Endothelial cell of umbilical vein (primary cell): ENCODE measurements around the gene ZNF804B. TPM values are rescaled to one million over a fixed set of nuclear protein-coding genes. Genes with fewer than 3 reads are reported as not detected.

ENCODE experiments used
- BruUV-seq: library from RNA; stranded (reverse); fragments of 400-500 nt; replicated peaks from 2 replicates; lab custom pipeline; 2021; lab: Mats Ljungman, UMichigan
- CTCF ChIA-PET: fragments of 300-600, 350-600 bp; sonication (Branson Sonifier 250); formaldehyde crosslinking; loops from one replicate; lab custom pipeline; 2021; ENCODE audit warnings: antibody characterized with exemption, inconsistent platforms; lab: Charles Lee
- POLR2A ChIA-PET: fragments of 300-600, 350-600 bp; sonication (Branson Sonifier 250); formaldehyde crosslinking; loops from one replicate; lab custom pipeline; 2021; ENCODE audit warnings: antibody characterized with exemption, inconsistent platforms; lab: Charles Lee
- DNase-seq: peaks from one replicate; pipeline ENCODE4 v3.0.0-alpha.2; 2011; ENCODE audit warnings: low read depth, low spot score
- FAIRE-seq: peaks from 2 replicates; lab custom pipeline; 2011; peaks lifted over from hg19 to GRCh38; lab: Jason Lieb, UNC
- H2AFZ ChIP-seq: 2 replicates; pipeline ENCODE4 v1.6.0; 2012; ENCODE audit warnings: low read depth, low read length, control low read depth, inconsistent platforms
- H3K27ac ChIP-seq: 2 replicates; pipeline ENCODE4 v1.5.1; 2011; ENCODE audit warnings: low read depth, mild to moderate bottlenecking, control low read depth, low read length, moderate library complexity; ENCODE audit not compliant: insufficient read depth
- H3K27me3 ChIP-seq, 2 experiments: 2 replicates each; pipeline versions ENCODE4 v1.6.0 to v1.6.1; 2011; ENCODE audit warnings: low read length in 2 of 2, mixed read lengths in 1 of 2; ENCODE audit not compliant: control insufficient read depth in 2 of 2, insufficient read depth in 2 of 2
- H3K36me3 ChIP-seq, 2 experiments: 2 replicates in 1 of 2; 3 replicates in 1 of 2; pipeline ENCODE4 v1.5.1; 2011; ENCODE audit warnings: low read length in 2 of 2, mild to moderate bottlenecking in 1 of 2, moderate library complexity in 1 of 2; ENCODE audit not compliant: control insufficient read depth in 2 of 2, insufficient read depth in 2 of 2; ENCODE audit errors: extremely low read depth in 1 of 2
- H3K4me1 ChIP-seq: 3 replicates; pipeline ENCODE4 v1.5.1; 2011; ENCODE audit warnings: mild to moderate bottlenecking, low read length; ENCODE audit not compliant: control insufficient read depth, insufficient read depth; ENCODE audit errors: extremely low read depth
- H3K4me2 ChIP-seq: 2 replicates; pipeline ENCODE4 v1.6.1; 2011; ENCODE audit warnings: low read length, control low read depth, mixed read lengths; ENCODE audit not compliant: insufficient read depth
- H3K4me3 ChIP-seq, 3 experiments: fragments of 200-600 bp in 1 of 3; sonication (generic), shearing (Covaris generic) in 1 of 3; replicated peaks in 1 of 3; 2 replicates each; pipeline ENCODE4 v1.5.1; 2011 to 2016; ENCODE audit warnings: control low read depth in 3 of 3, low read length in 3 of 3, mild to moderate bottlenecking in 2 of 3, inconsistent platforms in 1 of 3, low read depth in 1 of 3, moderate library complexity in 1 of 3; ENCODE audit not compliant: insufficient read depth in 1 of 3
- H3K79me2 ChIP-seq: 2 replicates; pipeline ENCODE4 v1.6.0; 2012; ENCODE audit warnings: low read length, inconsistent platforms; ENCODE audit not compliant: control insufficient read depth, insufficient read depth
- H3K9ac ChIP-seq: replicated peaks from 2 replicates; pipeline ENCODE3; 2011; ENCODE audit warnings: low read length, control low read depth; ENCODE audit not compliant: insufficient read depth; ENCODE audit errors: extremely low read depth
- H3K9me1 ChIP-seq: replicated peaks from 3 replicates; pipeline ENCODE4 v1.6.0; 2011; ENCODE audit warnings: mild to moderate bottlenecking, low read length; ENCODE audit not compliant: control insufficient read depth, insufficient read depth; ENCODE audit errors: extremely low read depth
- H3K9me3 ChIP-seq: replicated peaks from 2 replicates; pipeline ENCODE4 v1.5.1; 2012; ENCODE audit warnings: low read length, inconsistent platforms; ENCODE audit not compliant: control insufficient read depth, insufficient read depth
- H4K20me1 ChIP-seq: replicated peaks from 2 replicates; pipeline ENCODE3; 2011; ENCODE audit warnings: mild to moderate bottlenecking, low read length; ENCODE audit not compliant: control insufficient read depth, insufficient read depth; ENCODE audit errors: extremely low read depth
- CTCF ChIP-seq, 2 donors: IDR thresholded peaks; 1 replicate in 1 of 2; 2 replicates in 1 of 2; pipeline ENCODE4 v1.5.1; 2011; ENCODE audit warnings: low read length in 2 of 2, mild to moderate bottlenecking in 2 of 2, moderate library complexity in 2 of 2, control low read depth in 1 of 2, inconsistent platforms in 1 of 2, low read depth in 1 of 2; ENCODE audit not compliant: insufficient read depth in 1 of 2; ENCODE audit errors: extremely low read depth in 1 of 2
- EZH2 ChIP-seq: IDR thresholded peaks from 2 replicates; pipeline ENCODE4 v1.6.1; 2012; ENCODE audit warnings: borderline replicate concordance, low read depth, mild to moderate bottlenecking, moderate library complexity, low read length, inconsistent platforms; ENCODE audit not compliant: severe bottlenecking
- FOS ChIP-seq: IDR thresholded peaks from 2 replicates; pipeline ENCODE4 v1.6.1; 2011; ENCODE audit warnings: mild to moderate bottlenecking, low read length, moderate library complexity, borderline replicate concordance; ENCODE audit not compliant: insufficient read depth
- GATA2 ChIP-seq: IDR thresholded peaks from 2 replicates; pipeline ENCODE4 v1.7.0; 2011; ENCODE audit warnings: low read depth, mild to moderate bottlenecking, moderate library complexity, mixed read lengths, low read length; ENCODE audit not compliant: insufficient read length, insufficient read depth
- JUN ChIP-seq: IDR thresholded peaks from 2 replicates; pipeline ENCODE4 v1.6.1; 2011; ENCODE audit warnings: borderline replicate concordance, low read depth; ENCODE audit not compliant: insufficient read length, insufficient read depth
- MAX ChIP-seq: IDR thresholded peaks from 2 replicates; pipeline ENCODE4 v1.6.1; 2011; ENCODE audit not compliant: insufficient read depth, insufficient read length
- MYC ChIP-seq: IDR thresholded peaks from one replicate; pipeline ENCODE4 v1.6.1; 2011; ENCODE audit warnings: mild to moderate bottlenecking, low read depth, low read length
- POLR2A ChIP-seq: IDR thresholded peaks from 2 replicates; pipeline ENCODE4 v1.6.1; 2012; ENCODE audit warnings: low read depth, mild to moderate bottlenecking, control low read depth, low read length
- POLR2AphosphoS5 ChIP-seq: IDR thresholded peaks from 2 replicates; pipeline ENCODE4 v1.6.1; 2012; ENCODE audit warnings: low read depth, mild to moderate bottlenecking, control low read depth, low read length, moderate library complexity; ENCODE audit not compliant: insufficient read depth
- dilution Hi-C: fragments of 300-500 bp; cut with MboI; formaldehyde crosslinking; loops from one replicate; pipeline ENCODE4 v1.15.0; 2019; ENCODE audit warnings: low sequenced_read_pairs; ENCODE audit not compliant: extremely low pct_ligation_motif_present
- intact Hi-C: fragments of 100-400 bp; cut with micrococcal nuclease; formaldehyde crosslinking; loops from one replicate; pipeline ENCODE4 v1.10.0; 2022
- polyA plus RNA-seq, 4 experiments: library from polyadenylated mRNA; depleted of rRNA in 3 of 4; stranded (reverse) in 3 of 4; unstranded in 1 of 4; fragments of >200 nt; gene quantifications; 2 replicates each; pipeline versions ENCODE4 v1.2.1 to v1.2.3, GENCODE V29; 2011 to 2012; ENCODE audit warnings: missing spikeins in 1 of 4
- small RNA-seq: library from RNA; depleted of rRNA; stranded (forward); fragments of <200 nt; gene quantifications from one replicate; pipeline ENCODE3, GENCODE V24; 2012; ENCODE audit warnings: low replicate concordance, low read depth; ENCODE audit not compliant: insufficient read depth, insufficient read length
- total RNA-seq: library from RNA; stranded (reverse); gene quantifications from 2 replicates; pipeline ENCODE4 v1.2.3, GENCODE V29; 2021

ZNF804B gene
- total and polyA plus RNA-seq, 2 donors (not counting 3 experiments of a cell fraction or from before 2014, with no cell fraction given), result not detected

GRCh38 chr7:89385411-89385810 lies 625.9 kb downstream of the ZNF804B start:
- intact Hi-C loops, result no loop called here
- Histone ChIP-seq H3K9me1 (no peaks in the 10 kb centered on the region), H3K4me2 (no peak overlapping the region), H4K20me1 (no peaks in the 10 kb centered on the region), H3K27ac (no peak overlapping the region), H3K9ac (no peak overlapping the region), H3K9me3 (no peaks in the 10 kb centered on the region), H3K4me3 (no peak overlapping the region), H2AFZ (no peak overlapping the region), H3K79me2 (no peaks in the 10 kb centered on the region), H3K4me1 (no peaks in the 10 kb centered on the region), H3K36me3 (no peaks in the 10 kb centered on the region), H3K27me3 (no peaks in the 10 kb centered on the region)
- ChIA-PET POLR2A (no interaction called here), CTCF (no interaction called here)
- BruUV-seq, result no TSS peak
- DNase-seq, result no peak
- dilution Hi-C loops, result no loop called here
- no peak for FAIRE-seq
- TF ChIP-seq EZH2, result no peak
- TF ChIP-seq POLR2A, result no peak
- TF ChIP-seq MAX, result no peak
- no peak for TF ChIP-seq GATA2
- TF ChIP-seq FOS, result no peak
- no peak for TF ChIP-seq POLR2AphosphoS5
- no peak for TF ChIP-seq JUN
- TF ChIP-seq MYC, result no peak
- TF ChIP-seq CTCF (IDR thresholded peaks at IDR 0.05; ENCODE audit: extremely low read depth in 1 of 2, insufficient read depth in 1 of 2, low read depth in 1 of 2, low read length in 2 of 2), result no peak

Small RNAs within 50 kb of the gene (small RNA-seq; reads per million reads assigned to genes)
- not detected for gene AC002127.1

Other genes starting within 250 kb of the ZNF804B start
- gene TEX47, start 36.0 kb downstream of the ZNF804B start, total RNA-seq, result not detected in 2 replicates
- not detected in 2 replicates for gene TEX47, start 36.0 kb downstream of the ZNF804B start, polyA plus RNA-seq